Fibroblast of mammary gland (primary cell): ENCODE data around the gene SLC28A2.
A peak's percentile ranks its signal among the peaks of the same experiment; 100 is the strongest.

ENCODE experiments used
- DNase-seq: peaks from one replicate; pipeline ENCODE4 v3.0.0-alpha.2; 2010; ENCODE audit warnings: low read depth
- H3K4me3 ChIP-seq: 2 replicates; pipeline ENCODE4 v1.5.1; 2011; ENCODE audit warnings: low read depth, mild to moderate bottlenecking, low read length, moderate library complexity; ENCODE audit not compliant: control insufficient read depth
- CTCF ChIP-seq: conservative IDR thresholded peaks from 2 replicates; pipeline ENCODE4 v1.5.1; 2011; ENCODE audit warnings: low read depth, low read length, inconsistent platforms; ENCODE audit not compliant: control insufficient read depth, insufficient read depth

Gene SLC28A2

GRCh38 chr15:45259796-45260195 is 7.8 kb downstream of the SLC28A2 start:
- no peak for DNase-seq
- no peak overlapping the region for H3K4me3 ChIP-seq
- no peak for TF ChIP-seq CTCF

GRCh38 chr15:45262906-45263461 is 10.9 kb downstream of the SLC28A2 start:
- no peak for DNase-seq
- no peak overlapping the region for H3K4me3 ChIP-seq
- no peak for TF ChIP-seq CTCF

GRCh38 chr15:45263854-45264253 is 11.8 kb downstream of the SLC28A2 start:
- no peak for TF ChIP-seq CTCF
- no peak overlapping the region for H3K4me3 ChIP-seq
- no peak for DNase-seq

GRCh38 chr15:45265506-45265905 is 13.5 kb downstream of the SLC28A2 start:
- DNase-seq: no peak
- no peak overlapping the region for H3K4me3 ChIP-seq
- TF ChIP-seq CTCF: no peak

GRCh38 chr15:45268135-45268534 is 16.1 kb downstream of the SLC28A2 start:
- DNase-seq: no peak
- peak; percentile 5 for TF ChIP-seq CTCF
- H3K4me3 ChIP-seq: no peak overlapping the region

GRCh38 chr15:45274636-45275380 is 22.8 kb downstream of the SLC28A2 start:
- DNase-seq: no peak
- TF ChIP-seq CTCF: no peak
- H3K4me3 ChIP-seq: no peak overlapping the region
